Transverse colon (tissue), 3 donors: Measurements from ENCODE around the gene EML1.

Experiments
- EP300 ChIP-seq: sonication (generic); formaldehyde crosslinking; IDR thresholded peaks from one replicate; pipeline ENCODE4 v1.6.1; 2017; ENCODE audit warnings: antibody characterized with exemption, low read depth
- POLR2A ChIP-seq: fragments of 450-650 bp; IDR thresholded peaks from one replicate; pipeline ENCODE4 v1.6.1; 2016; ENCODE audit warnings: antibody characterized with exemption, mild to moderate bottlenecking, moderate library complexity
- TF ChIP-seq, protein P1 (sequence below), 5 experiments: fragments of 200-600 bp in 3 of 5; fragments of 450-650 bp in 2 of 5; sonication (generic) in 3 of 5; IDR thresholded peaks; 1 replicate in 2 of 5; 2 replicates in 3 of 5; pipeline ENCODE4 v1.5.1; 2016 to 2017; ENCODE audit warnings: antibody characterized with exemption in 5 of 5, inconsistent platforms in 3 of 5, mild to moderate bottlenecking in 2 of 5, moderate library complexity in 1 of 5

DNA sequence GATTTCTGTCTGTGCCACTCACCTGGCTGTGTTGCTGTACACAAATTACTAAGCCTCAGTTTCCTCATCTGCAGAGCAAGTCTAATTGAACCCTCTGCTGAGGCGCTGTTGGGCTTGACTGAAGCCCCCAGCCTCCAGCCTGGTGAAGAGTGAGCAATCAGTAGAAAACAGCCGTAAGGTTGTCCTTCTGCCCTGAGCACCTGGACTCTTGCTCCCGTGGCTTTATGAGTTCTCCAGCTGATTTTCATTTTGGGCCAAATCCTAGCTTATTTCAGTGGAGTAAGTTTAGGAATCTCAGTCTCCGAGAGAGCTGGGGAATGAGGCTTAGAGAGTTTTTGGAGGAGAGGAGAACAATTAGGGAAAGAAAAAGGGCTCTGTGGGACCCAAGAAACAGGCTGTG is 138.1 kb downstream of the EML1 start:
- TF ChIP-seq, protein P1, sequence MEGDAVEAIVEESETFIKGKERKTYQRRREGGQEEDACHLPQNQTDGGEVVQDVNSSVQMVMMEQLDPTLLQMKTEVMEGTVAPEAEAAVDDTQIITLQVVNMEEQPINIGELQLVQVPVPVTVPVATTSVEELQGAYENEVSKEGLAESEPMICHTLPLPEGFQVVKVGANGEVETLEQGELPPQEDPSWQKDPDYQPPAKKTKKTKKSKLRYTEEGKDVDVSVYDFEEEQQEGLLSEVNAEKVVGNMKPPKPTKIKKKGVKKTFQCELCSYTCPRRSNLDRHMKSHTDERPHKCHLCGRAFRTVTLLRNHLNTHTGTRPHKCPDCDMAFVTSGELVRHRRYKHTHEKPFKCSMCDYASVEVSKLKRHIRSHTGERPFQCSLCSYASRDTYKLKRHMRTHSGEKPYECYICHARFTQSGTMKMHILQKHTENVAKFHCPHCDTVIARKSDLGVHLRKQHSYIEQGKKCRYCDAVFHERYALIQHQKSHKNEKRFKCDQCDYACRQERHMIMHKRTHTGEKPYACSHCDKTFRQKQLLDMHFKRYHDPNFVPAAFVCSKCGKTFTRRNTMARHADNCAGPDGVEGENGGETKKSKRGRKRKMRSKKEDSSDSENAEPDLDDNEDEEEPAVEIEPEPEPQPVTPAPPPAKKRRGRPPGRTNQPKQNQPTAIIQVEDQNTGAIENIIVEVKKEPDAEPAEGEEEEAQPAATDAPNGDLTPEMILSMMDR (IDR thresholded peaks at IDR 0.05) = no peak
- TF ChIP-seq POLR2A (no peak), EP300 (no peak)
